Measurements from ENCODE around the gene HEPN1.
"Not testable (repeated sequence)": the region's sequence is repeated elsewhere in the genome, so short reads cannot be mapped to it uniquely, and the experiment has no call there.

The HEPN1 gene

DNA sequence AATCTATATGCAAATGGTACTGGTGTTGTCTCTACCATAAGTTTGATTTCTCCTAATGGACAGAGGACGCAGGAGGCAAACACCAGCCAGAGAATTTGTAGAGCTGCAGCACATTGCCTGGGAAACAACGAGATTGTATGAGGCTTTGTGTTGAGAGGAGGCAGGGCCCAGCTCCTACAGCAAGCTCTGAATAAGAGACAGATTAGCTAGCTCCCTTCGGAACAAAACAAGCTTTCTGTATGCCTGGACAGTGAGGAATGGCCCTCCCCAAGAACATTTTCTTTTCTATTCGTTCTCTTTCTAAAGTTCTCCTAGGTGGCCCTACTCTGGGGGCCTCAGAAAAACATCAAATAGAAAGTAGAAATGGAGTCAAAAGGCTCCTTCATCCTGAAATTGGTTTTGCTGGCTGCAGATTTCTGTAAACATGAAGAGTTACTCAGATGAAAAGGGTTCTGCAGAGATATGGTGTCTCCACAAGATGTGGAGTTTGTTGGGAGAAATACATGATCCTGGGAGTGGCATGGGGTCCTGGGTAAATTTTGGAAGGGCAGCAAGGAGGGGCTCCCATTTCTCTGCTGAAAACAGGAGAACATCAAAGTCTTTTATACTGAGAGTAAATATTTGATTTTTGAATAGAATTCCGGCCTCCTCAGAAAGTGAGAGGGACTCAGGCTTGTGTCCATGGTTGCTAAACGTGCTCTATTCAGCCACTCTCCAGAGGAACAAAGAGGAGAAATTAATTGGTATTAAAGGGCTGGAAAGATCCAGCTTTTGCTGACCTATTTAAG, 23.6 kb downstream of the HEPN1 start:
- DNase-seq (ENCODE audit: low read depth in 2 of 2): no peak

GRCh38 chr11:124943254-124943616, 24.2 kb downstream of the HEPN1 start:
- no peak for DNase-seq (ENCODE audit: low read depth in 2 of 2)

- DNase-seq (ENCODE audit: low read depth in 2 of 2): no peak
Observed at GRCh38 chr11:124943741-124944140, 24.7 kb downstream of the HEPN1 start.

GRCh38 chr11:124944565-124944964, 25.5 kb downstream of the HEPN1 start:
- no peak for DNase-seq (ENCODE audit: low read depth in 2 of 2)

GRCh38 chr11:124945826-124946225, 26.8 kb downstream of the HEPN1 start:
- DNase-seq (ENCODE audit: low read depth in 2 of 2): no peak

DNA sequence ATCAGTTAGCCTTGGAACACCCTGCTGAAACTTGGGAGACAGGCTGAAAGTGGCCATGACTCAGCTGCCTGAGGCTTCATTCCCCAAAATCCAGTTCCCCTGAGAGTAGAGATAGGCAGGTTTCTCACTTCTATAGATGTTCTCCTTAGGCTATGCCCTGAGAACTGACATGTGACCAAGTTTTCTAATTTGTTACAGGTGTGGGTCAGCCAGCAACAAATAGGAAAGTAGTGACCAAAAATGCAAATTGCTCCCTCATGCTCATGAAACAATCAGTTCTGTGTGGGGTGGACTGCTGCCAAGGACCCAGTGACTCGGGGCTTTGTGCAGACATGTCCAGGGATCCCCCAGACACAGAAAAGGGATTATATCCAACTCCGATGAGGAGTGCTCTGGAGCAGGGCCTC, 27.7 kb downstream of the HEPN1 start:
- DNase-seq (ENCODE audit: low read depth in 2 of 2): no peak

- DNase-seq (ENCODE audit: low read depth in 2 of 2): no peak
Observed at GRCh38 chr11:124950601-124951330, 31.7 kb downstream of the HEPN1 start.

DNA sequence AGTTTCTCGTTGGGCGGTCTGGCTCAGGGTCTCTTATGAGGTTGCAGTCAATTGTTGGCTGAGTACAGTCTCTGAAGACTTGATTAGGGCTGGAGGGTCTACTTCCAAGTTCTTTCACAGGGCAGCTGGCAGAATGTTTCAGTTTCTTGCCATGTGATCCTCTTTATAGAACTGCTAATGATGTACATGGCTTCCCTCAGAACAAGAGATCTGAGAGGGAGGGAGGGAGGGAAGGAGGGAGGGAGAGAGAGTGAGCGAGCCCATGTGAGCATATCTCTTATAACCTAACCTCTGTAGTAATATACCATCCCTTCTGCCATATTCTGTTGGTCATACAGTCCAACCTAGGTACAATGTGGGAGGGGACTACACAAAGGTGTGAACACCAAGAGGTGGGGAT, 32.3 kb downstream of the HEPN1 start:
- DNase-seq (ENCODE audit: low read depth in 2 of 2): no peak

- peak; percentile 92 to 93 for DNase-seq (ENCODE audit: low read depth in 2 of 2)
Observed at GRCh38 chr11:124953753-124954589, 34.9 kb downstream of the HEPN1 start, which contains the start of gene CCDC15. TSS of gene CCDC15 (plus strand) at chr11:124954202. CDS start at chr11:124954733, 531 bp downstream.

GRCh38 chr11:124954590-124954955, 35.5 kb downstream of the HEPN1 start:
- no peak for DNase-seq (ENCODE audit: low read depth in 2 of 2)

DNA sequence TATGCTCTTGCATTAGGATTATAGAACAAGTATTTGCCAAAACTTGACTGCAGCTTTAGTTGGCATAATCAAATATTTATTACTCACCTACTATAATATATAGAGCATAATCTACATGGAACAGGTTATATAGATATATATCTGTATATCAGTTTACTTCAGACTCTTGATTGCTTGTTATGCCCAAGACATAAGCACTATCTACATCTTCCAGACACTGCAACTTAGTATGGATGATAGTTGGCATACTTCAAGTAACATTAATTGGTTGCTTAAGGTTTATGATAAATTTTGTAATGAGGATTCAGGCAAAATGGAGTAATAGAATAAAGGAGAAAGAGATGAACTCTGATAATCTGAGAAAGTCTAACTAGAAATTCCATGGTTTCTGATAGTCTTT, 36.0 kb downstream of the HEPN1 start:
- DNase-seq (ENCODE audit: low read depth in 2 of 2): no peak

DNA sequence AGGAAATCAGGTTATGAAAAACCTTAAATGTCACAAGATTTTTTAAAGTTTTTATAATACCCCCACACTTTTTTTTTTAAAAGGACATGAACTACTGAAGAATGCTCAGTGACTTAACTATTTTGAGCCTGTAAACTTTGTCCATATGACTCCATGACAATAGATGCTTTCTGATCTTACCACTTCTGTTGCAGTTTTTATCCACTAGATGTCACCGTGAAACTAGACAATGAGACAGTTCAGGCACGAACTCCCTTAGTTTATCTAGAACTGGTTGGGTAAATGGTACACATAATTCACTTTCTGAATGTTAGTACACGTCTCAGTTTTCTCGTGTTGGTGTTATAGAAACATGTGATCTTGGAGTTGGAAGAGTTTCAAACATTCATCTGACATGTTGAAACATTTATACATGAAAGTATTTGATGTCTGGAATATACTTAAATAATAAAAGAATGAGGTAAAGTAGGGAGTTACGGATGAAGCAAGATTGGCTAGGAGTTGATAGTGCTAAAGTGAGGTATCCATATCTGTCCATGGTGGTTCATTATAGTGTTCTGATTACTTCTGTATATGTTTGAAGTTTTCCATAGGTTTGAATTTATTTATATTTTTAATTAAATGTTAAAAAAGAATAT, 43.0 kb downstream of the HEPN1 start:
- no peak for DNase-seq (ENCODE audit: low read depth in 2 of 2)

- not testable (repeated sequence) for DNase-seq (ENCODE audit: low read depth in 2 of 2)
Observed at GRCh38 chr11:124968197-124968596, 49.1 kb downstream of the HEPN1 start.

Measured in stimulated activated CD8-positive, alpha-beta memory T cell treated with anti-CD3 and anti-CD28 coated beads, Interleukin-15, amount 100 ng/mL, for 48 hours (primary cell).